ENCODE results near the gene SLC23A3.

DNA sequence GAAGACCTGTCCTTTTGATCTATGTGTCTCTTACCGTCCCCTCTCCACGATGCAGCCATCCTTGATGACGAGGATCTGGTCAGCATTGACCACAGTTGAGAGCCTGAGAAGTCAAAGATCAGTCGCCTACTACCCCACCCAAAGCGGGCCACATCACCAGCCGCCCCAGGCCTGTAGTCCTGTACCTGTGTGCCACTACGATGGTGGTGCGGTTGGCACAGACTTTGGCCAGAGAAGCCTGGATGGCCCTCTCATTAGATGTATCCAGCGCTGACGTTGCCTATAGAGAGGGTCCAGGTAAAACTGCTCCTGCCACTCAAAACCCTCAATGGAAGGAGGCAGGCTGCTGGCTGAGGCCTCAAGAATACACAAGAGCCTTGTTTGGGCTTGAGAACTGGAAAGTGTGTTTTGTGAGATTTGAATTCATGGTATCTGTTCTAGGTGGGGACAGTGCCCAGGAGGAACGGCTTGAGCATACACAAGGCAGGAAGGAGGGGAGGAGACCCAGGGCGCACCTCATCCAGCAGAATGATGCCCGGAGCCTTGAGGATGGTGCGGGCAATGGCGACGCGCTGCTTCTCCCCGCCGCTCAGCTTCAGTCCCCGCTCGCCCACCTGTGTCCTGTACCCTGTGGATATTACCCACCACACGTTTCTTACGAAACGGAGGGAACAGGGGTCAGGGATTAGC lies 40.5 kb upstream of the SLC23A3 start:
- no peak for TF ChIP-seq CTCF (IDR thresholded peaks at IDR 0.05)
- TF ChIP-seq EP300 (IDR thresholded peaks at IDR 0.05; ENCODE audit: low read depth) = no peak
